ENCODE measurements around the gene UAP1.

- no peak for TF ChIP-seq CTCF (conservative IDR thresholded peaks at IDR 0.05)
- no peak for TF ChIP-seq ZFX (IDR thresholded peaks at IDR 0.05)
These were observed 30.6 kb upstream of the UAP1 start for GRCh38 chr1:162530988-162531319.
